ENCODE data around the gene LUZP2. TPM values are rescaled to one million over a fixed set of nuclear protein-coding genes. Genes with fewer than 3 reads are reported as not detected.

LUZP2 gene
- polyA plus RNA-seq, 1 of the 3 experiments (the other 2 are of a cell fraction): 0.03 TPM

- TF ChIP-seq CTCF (IDR thresholded peaks at IDR 0.05) (no peak), EZH2phosphoT487 (IDR thresholded peaks at IDR 0.05; ENCODE audit: borderline replicate concordance, low read depth) (no peak), YY1 (IDR thresholded peaks at IDR 0.05; ENCODE audit: low read depth) (no peak), EP300 (IDR thresholded peaks at IDR 0.05; ENCODE audit: borderline replicate concordance in 1 of 2, low read depth in 1 of 2, low read length in 1 of 2) (peak in 1 of 2 experiments; percentile 75; a peak in 1 of 4 replicates), FOSL2 (IDR thresholded peaks at IDR 0.05; ENCODE audit: borderline replicate concordance, low read depth) (peak; percentile 95), RAD21 (IDR thresholded peaks at IDR 0.05; ENCODE audit: low read length) (no peak), MXI1 (IDR thresholded peaks at IDR 0.05; ENCODE audit: low read depth, low read length) (no peak), USF1 (IDR thresholded peaks at IDR 0.05; ENCODE audit: borderline replicate concordance, low read depth) (no peak)
Measured at GRCh38 chr11:24588081-24588480, 91.2 kb downstream of the LUZP2 start (continued).

- H3K9ac ChIP-seq: no peak overlapping the region
- H3K4me2 ChIP-seq: no peak overlapping the region
- no peak for DNase-seq
- no peaks in the 10 kb centered on the region for H3K27me3 ChIP-seq (ENCODE audit: insufficient read depth)
- peaks cover 0 to 38% of the 10 kb centered on the region in 2 experiments; a peak in 3 of 4 replicates for H3K4me1 ChIP-seq (ENCODE audit: control insufficient read depth in 1 of 2, insufficient read depth in 2 of 2, low read depth in 1 of 2, low read length in 1 of 2)
- no peak overlapping the region for H3K27ac ChIP-seq (ENCODE audit: low read depth in 2 of 2, low read length in 1 of 2)
- H3K9me3 ChIP-seq: no peaks in the 10 kb centered on the region
- H4K20me1 ChIP-seq (ENCODE audit: insufficient read depth): no peaks in the 10 kb centered on the region
- ChIA-PET POLR2A (no interaction called here), CTCF (no interaction called here)
- no peaks in the 10 kb centered on the region for H3K9me2 ChIP-seq
- peaks cover 33% of the 10 kb centered on the region for H3F3A ChIP-seq (replicated peaks; ENCODE audit: insufficient read depth)
- H3K79me2 ChIP-seq (ENCODE audit: insufficient read depth): no peaks in the 10 kb centered on the region
- no peak overlapping the region for H2AFZ ChIP-seq (ENCODE audit: low read depth)
- H3K4me3 ChIP-seq (ENCODE audit: low read depth in 2 of 2, low read length in 1 of 2): no peak overlapping the region
- no peaks in the 10 kb centered on the region for H3K36me3 ChIP-seq (replicated peaks in 1 of 2; ENCODE audit: control insufficient read depth in 1 of 2, insufficient read depth in 2 of 2, low read length in 1 of 2)
- TF ChIP-seq USF2 (IDR thresholded peaks at IDR 0.05; ENCODE audit: borderline replicate concordance, low read depth, low read length) (no peak), MEF2A (IDR thresholded peaks at IDR 0.05; ENCODE audit: borderline replicate concordance, low read depth) (no peak), TAF1 (IDR thresholded peaks at IDR 0.05; ENCODE audit: borderline replicate concordance, low read depth, low read length) (no peak), POLR2AphosphoS5 (IDR thresholded peaks at IDR 0.05; ENCODE audit: low read depth, low read length) (no peak), PBX3 (IDR thresholded peaks at IDR 0.05) (no peak)
- WGBS (ENCODE audit: low lambda C conversion rate): 69% methylated on average over 1 of the region's 1 CpG
Measured at GRCh38 chr11:24589064-24589463, 92.2 kb downstream of the LUZP2 start.

Measured in SK-N-SH (cell line).